ENCODE data around the gene RIC1. TPM values are rescaled to one million over a fixed set of nuclear protein-coding genes. Genes with fewer than 3 reads are reported as not detected.

RIC1 gene
- total RNA-seq, 4 donors from 2014 or later = 40.5 to 76.0 (median 43.4) TPM

DNA sequence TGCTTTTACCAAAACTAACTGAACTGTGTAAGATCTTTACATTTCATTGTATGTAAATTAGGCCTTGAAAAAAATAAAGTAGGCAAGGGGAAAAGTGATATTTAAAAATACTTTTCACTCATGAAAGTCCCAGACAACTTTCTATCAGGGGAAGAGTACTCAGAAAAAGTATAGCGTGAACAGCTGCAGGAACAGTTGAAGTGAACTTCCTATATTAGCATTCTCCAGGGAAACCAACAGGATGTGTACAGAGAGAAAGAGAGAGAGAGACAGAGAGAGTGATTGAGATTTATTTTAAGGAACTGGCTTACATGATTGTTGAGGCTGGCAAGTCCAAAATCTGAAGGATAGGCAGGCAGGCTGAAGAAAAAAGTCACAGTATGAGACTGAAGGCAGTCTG lies 162.0 kb downstream of the RIC1 start:
- Histone ChIP-seq H3K27ac (no peak overlapping the region), H3K4me3 (no peak overlapping the region), H3K36me3 (peaks cover 16% of the 10 kb centered on the region), H3K9me3 (no peaks in the 10 kb centered on the region), H3K27me3 (no peaks in the 10 kb centered on the region), H3K4me1 (no peaks in the 10 kb centered on the region)
- DNase-seq (ENCODE audit: low spot score in 2 of 2) = no peak
- TF ChIP-seq EP300 (IDR thresholded peaks at IDR 0.05) = no peak
- TF ChIP-seq, protein P1, sequence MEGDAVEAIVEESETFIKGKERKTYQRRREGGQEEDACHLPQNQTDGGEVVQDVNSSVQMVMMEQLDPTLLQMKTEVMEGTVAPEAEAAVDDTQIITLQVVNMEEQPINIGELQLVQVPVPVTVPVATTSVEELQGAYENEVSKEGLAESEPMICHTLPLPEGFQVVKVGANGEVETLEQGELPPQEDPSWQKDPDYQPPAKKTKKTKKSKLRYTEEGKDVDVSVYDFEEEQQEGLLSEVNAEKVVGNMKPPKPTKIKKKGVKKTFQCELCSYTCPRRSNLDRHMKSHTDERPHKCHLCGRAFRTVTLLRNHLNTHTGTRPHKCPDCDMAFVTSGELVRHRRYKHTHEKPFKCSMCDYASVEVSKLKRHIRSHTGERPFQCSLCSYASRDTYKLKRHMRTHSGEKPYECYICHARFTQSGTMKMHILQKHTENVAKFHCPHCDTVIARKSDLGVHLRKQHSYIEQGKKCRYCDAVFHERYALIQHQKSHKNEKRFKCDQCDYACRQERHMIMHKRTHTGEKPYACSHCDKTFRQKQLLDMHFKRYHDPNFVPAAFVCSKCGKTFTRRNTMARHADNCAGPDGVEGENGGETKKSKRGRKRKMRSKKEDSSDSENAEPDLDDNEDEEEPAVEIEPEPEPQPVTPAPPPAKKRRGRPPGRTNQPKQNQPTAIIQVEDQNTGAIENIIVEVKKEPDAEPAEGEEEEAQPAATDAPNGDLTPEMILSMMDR (IDR thresholded peaks at IDR 0.05) = no peak
- TF ChIP-seq POLR2AphosphoS5 (IDR thresholded peaks at IDR 0.05) = no peak
- TF ChIP-seq POLR2A (IDR thresholded peaks at IDR 0.05) = no peak
- 82% methylated on average over 1 of the region's 1 CpG for WGBS

DNA sequence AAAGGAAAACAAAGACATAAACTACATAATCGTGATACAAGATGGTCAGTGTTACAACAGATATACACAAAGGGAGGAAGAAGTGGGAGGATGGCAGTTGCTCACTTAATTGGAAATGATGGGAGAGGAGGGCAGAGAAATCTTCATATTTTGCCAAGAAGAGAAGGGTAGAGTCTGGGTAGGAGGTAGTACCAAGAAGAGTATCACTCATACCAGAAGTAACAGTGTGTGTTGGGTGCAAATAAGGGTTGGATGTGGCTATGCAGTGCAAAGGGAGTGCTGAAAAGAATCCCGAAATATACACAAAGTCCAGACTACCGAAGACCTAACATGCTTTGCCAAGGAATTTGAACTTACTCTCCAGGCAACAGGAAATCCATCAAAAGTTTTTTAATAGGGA lies 163.0 kb downstream of the RIC1 start:
- Histone ChIP-seq H3K9me3 (no peaks in the 10 kb centered on the region), H3K27ac (no peak overlapping the region), H3K4me3 (no peak overlapping the region), H3K27me3 (no peaks in the 10 kb centered on the region), H3K36me3 (peaks cover 7% of the 10 kb centered on the region), H3K4me1 (no peaks in the 10 kb centered on the region)
- DNase-seq (ENCODE audit: low spot score in 2 of 2) = no peak
- no peak for TF ChIP-seq POLR2AphosphoS5 (IDR thresholded peaks at IDR 0.05)
- no peak for TF ChIP-seq POLR2A (IDR thresholded peaks at IDR 0.05)
- TF ChIP-seq EP300 (IDR thresholded peaks at IDR 0.05) = no peak
- TF ChIP-seq, protein P1 (IDR thresholded peaks at IDR 0.05) = no peak
- WGBS = 85% methylated on average over 3 of the region's 3 CpGs

DNA sequence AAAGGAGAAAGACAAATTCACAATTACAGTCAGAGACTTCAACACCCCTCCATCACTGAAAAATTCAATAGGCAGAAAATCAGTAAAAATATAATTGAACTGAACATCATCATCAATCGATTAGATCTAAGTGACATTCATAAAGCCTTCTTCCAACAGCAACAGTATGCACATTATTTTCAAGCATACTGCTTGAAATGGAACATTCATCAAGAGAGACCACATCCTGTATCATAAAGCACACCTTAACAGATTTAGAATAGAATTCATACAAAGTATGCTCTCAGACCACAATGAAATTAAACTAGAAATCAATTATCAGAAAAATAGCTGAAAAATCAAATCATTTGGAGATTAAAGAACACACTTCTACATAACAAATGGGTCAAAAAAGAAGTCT lies 164.9 kb downstream of the RIC1 start:
- no peak overlapping the region for H3K27ac ChIP-seq
- no peak for DNase-seq (ENCODE audit: low spot score in 2 of 2)
- peaks cover 9% of the 10 kb centered on the region for H3K36me3 ChIP-seq
- WGBS = 88% methylated on average over 1 of the region's 1 CpG
- no peaks in the 10 kb centered on the region for H3K4me1 ChIP-seq
- no peak overlapping the region for H3K4me3 ChIP-seq
- no peaks in the 10 kb centered on the region for H3K9me3 ChIP-seq
- H3K27me3 ChIP-seq = no peaks in the 10 kb centered on the region
- TF ChIP-seq, protein P1 (IDR thresholded peaks at IDR 0.05) = no peak
- TF ChIP-seq POLR2A (IDR thresholded peaks at IDR 0.05) (no peak), EP300 (IDR thresholded peaks at IDR 0.05) (no peak)

DNA sequence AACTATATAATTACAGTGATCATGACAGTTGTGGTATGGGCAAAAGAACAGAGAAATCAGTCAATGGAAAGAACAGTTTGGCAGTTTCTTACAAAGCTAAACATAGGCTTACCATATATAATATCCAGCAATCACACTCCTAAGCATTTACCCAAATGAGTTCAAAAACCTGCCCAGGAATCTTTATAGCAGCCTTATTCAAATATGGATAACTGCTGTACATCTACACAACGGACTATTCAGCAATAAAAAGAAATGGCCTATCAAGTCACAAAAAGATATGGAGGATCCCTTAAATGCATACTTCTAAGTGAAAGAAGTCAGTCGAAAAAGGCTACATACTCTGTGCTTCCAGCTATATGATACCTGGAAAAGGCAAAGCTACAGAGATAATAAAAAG lies 167.4 kb downstream of the RIC1 start:
- H3K36me3 ChIP-seq = peaks cover 9% of the 10 kb centered on the region
- no peak overlapping the region for H3K4me3 ChIP-seq
- no peaks in the 10 kb centered on the region for H3K9me3 ChIP-seq
- DNase-seq (ENCODE audit: low spot score in 2 of 2) = no peak
- peaks cover 4% of the 10 kb centered on the region for H3K4me1 ChIP-seq
- TF ChIP-seq EP300 (IDR thresholded peaks at IDR 0.05) = no peak
- no peak for TF ChIP-seq POLR2A (IDR thresholded peaks at IDR 0.05)
- TF ChIP-seq POLR2AphosphoS5 (IDR thresholded peaks at IDR 0.05) = no peak
- TF ChIP-seq, protein P1 (IDR thresholded peaks at IDR 0.05) = no peak
- 82% methylated on average over 2 of the region's 2 CpGs for WGBS
- H3K27ac ChIP-seq = no peak overlapping the region
- H3K27me3 ChIP-seq = no peaks in the 10 kb centered on the region

DNA sequence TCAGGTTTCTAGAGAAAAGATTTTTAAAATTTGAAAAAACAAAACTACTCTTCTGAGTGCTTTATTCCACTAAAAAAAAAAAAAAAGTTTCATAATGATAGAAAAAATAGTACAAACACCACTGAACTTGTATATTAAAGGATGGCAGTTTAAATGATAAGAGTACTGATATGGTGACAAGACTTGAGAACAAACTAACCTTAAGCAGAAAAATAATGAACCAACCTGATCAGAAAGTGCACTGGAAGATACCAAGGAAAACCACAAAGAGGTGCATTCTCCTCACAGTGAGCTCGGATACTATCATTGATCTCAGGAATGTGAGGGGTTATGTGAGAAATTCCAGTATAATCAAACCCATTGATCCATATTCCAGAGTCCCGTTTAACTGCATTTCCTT lies 169.7 kb downstream of the RIC1 start:
- Histone ChIP-seq H3K4me1 (peaks cover 4% of the 10 kb centered on the region), H3K9me3 (no peaks in the 10 kb centered on the region), H3K27ac (no peak overlapping the region), H3K4me3 (no peak overlapping the region), H3K27me3 (no peaks in the 10 kb centered on the region), H3K36me3 (peaks cover 9% of the 10 kb centered on the region)
- DNase-seq (ENCODE audit: low spot score in 2 of 2) = no peak
- 52% methylated on average over 2 of the region's 2 CpGs for WGBS
- TF ChIP-seq POLR2A (IDR thresholded peaks at IDR 0.05) (no peak), EP300 (IDR thresholded peaks at IDR 0.05) (no peak), POLR2AphosphoS5 (IDR thresholded peaks at IDR 0.05) (no peak)
- TF ChIP-seq, protein P1 (IDR thresholded peaks at IDR 0.05) = no peak
